LHCN-M2 (cell line): ENCODE data around the gene APH1B. TPM values are rescaled to one million over a fixed set of nuclear protein-coding genes. Genes with fewer than 3 reads are reported as not detected.
"Not testable (repeated sequence)": the region's sequence is repeated elsewhere in the genome, so short reads cannot be mapped to it uniquely, and the experiment has no call there.

Source experiments
- DNase-seq: peaks from one replicate; pipeline ENCODE4 v3.0.0-alpha.2; 2012; ENCODE audit warnings: low read depth
- polyA plus RNA-seq: library from polyadenylated mRNA; unstranded; fragments of >200 nt; gene quantifications from one replicate; pipeline ENCODE4 v1.2.1, GENCODE V29; 2012; ENCODE audit warnings: missing spikeins
- total RNA-seq: library from RNA; depleted of rRNA; stranded (reverse); fragments of >200 nt; gene quantifications from 2 replicates; pipeline ENCODE4 v1.2.3, GENCODE V29; 2014; rRNA removed

The APH1B gene
- total RNA-seq, result 27.3 and 32.8 TPM in 2 replicates
- 17.8 TPM for polyA plus RNA-seq

DNA sequence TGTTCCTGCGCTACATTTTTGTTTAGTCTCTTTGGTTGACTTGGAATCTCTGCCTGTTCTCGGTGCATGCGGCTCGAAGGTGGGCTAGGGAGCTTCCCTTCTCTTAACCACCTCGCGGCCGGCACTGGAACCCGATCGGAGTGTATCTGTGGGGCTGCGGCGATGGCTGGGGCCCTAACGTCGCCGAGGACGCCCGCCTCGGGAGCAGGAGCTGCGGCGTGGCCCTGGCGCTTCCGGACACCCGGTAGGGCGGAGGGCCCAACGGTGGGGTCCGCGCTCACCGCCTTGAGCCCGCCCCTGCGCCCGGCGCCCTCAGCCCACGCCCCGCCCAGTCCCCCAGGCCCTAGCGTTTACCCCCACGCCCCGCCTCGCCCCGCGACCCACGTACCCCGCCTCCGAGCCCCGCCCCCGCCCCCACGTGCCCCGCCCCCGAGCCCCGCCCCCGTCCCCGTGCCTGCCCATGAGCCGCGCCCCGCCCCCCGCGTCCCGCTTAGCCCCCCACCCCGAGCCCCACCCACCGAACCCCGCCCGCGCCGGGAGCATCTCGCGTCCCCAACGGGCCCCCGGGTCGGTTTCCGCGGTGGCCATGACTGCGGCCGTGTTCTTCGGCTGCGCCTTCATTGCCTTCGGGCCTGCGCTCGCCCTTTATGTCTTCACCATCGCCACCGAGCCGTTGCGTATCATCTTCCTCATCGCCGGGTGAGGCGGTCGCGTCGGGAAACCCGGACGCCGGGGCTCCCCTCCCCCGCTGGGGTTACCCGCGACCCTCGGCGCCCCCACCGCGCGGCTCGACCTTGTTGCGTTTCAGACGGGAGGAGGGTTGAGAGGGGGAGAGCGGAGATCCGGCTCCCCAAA lies at the start of gene APH1B:
Gene APH1B, plus strand, starts transcription at position 568 of the 855 bp plus-strand sequence. Its CDS starts 19 bp downstream, at position 587.
- peak; percentile 61 for DNase-seq

DNA sequence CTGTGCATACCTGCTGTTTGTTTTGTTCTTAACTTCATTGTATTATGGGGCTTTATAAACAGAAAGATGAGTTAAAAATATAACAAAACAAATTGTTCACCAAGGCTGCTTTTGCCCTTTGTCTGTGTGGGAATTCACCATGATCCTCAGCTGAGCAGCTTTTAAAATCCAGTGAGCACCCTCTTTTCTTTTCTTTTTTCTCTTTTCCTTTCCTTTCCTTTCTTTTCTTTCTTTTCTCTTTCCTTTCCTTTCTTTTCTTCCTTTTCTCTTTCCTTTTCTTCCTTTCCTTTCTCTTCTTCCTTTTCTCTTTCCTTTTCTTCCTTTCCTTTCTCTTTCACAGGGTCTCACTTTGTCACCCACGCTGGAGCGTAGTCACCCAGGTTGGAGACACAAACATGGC lies 49.7 kb upstream of the APH1B start:
- no peak for DNase-seq

DNA sequence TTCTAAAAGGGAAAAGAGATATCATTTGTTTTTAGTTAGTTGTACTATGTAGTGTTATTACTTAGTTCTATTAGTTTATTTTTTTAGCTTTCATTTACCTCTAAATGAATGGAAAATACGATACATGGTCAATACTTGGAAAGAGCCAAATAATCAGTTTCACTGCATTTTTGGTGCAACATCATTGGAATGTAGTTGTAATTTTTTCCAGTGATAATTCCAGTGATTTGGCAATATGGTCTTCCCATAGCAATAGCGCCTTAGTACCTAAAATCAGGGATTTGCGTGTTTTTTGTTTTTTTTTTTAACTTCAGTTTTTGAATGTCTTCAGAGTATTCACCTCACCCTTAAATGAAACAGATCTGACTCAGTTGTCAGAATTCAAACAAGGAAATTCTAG lies 46.2 kb upstream of the APH1B start:
- DNase-seq, result no peak

DNA sequence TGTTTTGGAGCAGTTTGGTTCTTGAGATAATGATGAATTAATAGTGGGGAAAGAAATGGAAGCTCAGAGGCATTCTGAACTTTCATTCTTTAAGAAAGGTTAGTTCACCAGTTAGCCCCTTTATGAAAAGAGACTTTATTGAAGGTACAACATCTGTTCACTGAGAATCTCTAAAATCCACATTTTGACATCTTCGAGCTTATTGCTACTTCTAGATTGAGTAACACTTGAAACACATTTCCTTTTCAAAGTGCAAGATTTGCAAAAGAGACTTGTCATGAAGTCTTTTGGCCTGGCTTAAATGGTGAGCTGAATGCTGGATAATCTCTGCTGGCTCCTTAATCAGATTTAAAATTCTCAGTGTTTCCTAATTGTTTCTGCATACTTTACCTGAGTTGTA lies 45.7 kb upstream of the APH1B start:
- no peak for DNase-seq

DNA sequence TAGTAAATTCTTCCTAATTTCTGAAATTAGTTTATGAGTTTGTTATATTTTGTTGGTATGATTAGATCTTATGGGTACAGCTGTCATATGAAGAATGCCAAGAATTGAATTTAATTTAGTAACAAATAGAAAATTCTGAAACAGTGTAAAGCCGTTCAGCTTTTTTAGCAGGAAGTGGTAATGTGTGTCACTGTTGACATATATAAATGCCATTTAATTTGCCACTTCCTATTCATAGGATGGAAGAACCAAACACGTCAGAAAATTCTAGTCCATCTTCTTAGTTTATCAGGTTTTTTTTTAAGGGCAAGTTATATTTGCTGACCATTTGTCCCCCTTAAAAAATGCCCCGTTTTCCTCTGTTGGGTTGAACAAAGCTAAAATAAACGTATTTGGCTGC lies 45.0 kb upstream of the APH1B start:
- DNase-seq, result no peak

DNA sequence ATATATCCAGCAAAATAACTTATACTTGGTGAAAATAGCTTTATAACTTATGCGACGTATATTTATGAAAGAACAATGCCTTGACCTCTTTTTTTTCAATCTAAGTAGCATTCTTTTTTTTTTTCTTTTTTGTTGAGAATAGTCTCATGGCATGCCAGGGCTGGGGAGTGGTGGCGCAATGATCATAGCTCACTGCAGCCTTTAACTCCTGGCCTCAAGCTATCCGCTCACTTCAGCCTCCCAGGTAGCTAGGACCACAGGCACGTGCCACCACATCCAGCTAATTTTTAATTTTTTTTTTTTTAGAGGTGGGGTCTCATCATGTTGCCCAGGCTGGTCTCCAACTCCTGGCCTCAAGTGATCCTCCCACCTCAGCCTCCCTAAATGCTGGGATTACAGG lies 44.5 kb upstream of the APH1B start:
- no peak for DNase-seq

DNA sequence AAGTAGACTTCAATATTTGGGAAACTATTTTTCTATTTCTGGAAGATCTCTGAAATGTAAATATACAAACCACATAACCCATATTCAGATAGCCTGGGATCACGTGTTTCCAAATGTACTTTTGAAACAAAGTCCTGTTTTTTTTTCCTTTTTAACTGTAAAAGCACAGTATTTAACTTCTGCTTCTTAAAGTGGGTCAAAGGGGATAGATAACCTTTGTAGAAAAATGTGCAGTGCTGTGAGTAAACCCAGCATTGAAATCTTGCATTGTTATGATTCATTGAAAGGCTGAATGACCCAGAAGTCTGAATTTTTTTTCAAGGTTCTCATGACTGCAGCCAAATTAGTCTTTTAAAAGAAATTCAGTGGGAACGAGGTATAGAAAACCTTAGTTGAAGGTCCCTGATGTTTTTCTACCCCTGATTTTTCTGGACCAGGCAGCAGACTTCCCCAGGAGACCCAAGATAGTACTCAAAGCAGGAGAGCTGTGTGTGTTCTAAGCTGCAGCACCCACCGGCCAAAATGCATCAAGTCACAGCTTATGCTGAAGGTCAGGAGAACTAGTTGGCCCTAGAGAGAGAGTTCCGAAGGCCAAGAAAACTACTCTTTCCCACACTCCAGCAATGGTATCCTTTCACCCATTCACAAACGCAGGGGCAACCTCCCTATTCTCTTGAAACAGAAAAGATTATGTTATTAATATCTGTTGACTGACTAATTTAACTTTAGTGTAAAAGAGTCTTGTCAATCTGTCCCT lies 43.6 kb upstream of the APH1B start:
- peak; percentile 73 for DNase-seq

DNA sequence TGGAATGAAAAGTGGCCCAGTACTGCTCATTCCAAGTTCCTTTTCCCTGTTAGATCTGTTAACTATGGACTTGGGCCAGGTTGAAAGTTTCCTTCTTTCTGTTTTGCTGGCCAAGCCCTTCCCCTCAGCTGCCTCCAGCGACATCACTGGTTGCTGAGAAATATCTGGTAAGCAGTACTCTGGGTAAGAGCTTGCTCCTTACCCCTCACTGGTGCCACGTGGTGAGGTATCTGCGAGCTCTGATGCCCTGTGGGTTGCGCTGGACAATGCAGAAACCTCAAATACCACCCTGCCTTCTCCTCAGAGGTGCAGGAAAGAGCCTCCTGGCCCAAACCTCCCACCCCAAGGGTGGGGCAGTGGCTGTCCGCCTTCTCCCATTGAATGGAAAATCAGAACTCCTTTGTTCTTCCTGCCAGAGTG lies 42.9 kb upstream of the APH1B start:
- DNase-seq, result peak; percentile 64

DNA sequence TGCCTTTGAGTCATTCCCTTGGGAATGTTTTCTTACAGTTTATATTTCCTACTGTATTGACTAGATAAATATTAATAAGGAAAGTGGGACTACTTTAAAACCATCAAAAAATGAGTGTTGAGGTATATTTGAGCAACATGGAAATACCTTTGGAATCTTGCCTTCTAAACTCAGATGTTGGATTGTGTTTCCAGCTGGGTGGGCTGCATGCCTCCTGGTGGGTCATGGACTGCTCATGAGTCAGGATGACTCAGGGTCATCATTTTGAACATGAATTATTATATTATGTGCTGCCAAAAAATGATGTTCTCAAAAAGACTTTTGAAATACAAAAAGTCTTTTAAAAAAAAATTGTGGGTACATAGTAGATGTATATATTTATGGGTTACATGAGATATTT lies 41.1 kb upstream of the APH1B start:
- peak; percentile 88 for DNase-seq

DNA sequence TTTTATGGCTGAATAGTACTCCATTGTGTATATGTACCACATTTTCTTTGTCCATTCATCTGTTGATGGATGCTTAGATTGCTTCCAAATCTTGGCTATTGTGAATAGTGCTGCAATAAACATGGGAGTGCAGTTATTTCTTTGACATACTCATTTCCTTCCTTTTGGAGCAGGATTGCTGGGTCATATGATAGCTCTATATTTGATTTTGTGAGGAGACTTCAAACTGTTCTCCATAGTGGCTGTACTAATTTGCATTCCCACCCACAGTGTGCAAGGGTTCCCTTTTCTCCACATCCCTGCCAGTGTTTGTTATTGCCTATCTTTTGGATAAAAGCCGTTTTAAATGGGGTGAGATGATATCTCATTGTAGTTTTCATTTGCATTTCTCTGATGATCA lies 40.3 kb upstream of the APH1B start:
- DNase-seq, result not testable (repeated sequence)

DNA sequence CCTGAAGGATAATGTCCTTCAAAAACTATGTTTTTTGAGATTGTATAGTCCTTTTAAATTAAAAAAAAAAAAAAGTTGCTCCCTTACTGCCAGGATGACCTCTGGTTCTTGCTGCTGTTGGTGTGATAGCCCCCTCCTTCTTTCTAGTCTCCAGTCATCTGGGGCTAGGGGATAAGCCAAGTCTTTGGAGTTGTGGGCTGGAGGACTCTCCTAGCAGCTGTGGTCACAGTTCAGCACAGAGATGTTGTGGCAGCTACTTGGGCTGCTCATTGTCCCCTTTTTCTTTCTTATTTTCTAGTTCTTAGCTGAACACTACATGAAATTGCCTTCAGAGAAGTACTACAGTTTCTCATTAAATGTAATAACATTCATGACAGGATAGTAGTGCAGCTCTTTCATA lies 39.2 kb upstream of the APH1B start:
- DNase-seq, result no peak

DNA sequence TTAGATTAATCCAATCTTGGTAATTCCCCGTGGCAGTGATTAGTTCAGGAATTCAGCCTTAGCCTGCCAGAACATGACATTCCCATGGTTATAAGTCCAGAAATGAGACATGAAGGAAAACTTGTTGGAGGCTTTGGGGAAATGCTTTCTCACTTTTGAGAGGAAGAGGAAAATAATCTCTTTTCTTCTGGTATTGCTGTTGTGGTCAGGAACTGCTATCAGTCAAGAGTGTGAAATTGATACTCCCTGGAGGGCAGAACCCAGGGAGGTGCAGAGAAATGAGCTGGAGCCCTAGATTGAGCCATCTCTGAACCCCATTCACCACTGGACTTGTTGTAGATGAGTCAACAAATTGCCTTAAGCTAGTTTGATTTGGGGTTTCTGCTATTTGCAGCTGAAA lies 38.6 kb upstream of the APH1B start:
- peak; percentile 97 for DNase-seq

DNA sequence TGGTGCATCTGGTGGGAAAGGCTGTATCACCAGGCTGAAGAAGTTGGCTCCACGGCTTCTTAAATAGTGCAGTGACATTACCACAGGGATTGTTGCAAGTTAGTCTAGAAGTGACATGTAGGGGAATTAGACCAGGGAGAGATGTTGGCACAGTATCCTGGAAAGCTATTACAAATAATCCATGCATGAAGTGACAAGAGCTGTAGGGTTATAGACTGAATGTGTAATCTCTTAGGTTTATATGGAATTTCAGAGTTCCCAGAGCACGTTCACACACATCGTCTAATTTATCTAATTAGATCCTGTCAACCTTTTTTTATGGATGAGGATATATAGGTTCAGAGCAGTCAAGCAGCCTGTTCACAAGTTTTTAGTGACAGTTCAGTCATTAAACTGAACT lies 37.3 kb upstream of the APH1B start:
- no peak for DNase-seq

DNA sequence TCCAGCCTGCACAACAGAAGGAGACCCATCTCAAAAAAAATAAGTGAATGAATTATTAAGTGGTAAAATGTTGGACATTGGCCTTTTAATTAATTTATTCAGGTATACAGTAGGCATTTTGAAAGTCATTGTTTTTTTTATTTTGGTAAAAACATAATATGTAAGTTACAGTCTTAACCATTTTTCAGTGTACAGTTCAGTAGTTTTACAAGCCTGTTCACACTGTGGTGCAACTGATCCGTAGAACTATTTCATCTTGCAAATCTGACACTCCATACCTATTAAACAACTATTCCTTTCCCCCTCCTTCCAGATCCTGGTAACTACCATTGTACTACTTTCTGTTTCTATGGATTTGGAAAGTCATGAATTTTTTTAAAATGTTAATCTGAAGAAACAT lies 36.1 kb upstream of the APH1B start:
- DNase-seq, result no peak

DNA sequence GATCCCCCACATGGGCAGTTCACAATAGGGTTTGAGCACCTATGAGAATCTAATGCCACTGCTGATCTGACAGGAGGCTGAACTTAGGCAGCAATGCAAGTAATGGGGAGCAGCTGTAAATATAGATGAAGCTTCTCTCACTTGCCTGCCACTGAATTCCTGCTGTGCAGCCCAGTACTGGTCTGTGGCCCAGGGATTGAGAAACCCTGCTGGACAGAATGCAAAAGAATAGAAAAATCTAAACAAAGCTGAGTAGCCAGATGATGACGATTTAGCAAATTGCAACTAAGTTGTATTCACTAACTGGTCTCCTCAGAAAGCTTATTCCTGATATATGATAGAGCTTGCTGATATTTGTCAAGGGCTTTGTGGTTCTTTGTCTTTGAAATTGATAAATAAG lies 34.3 kb upstream of the APH1B start:
- DNase-seq, result no peak

DNA sequence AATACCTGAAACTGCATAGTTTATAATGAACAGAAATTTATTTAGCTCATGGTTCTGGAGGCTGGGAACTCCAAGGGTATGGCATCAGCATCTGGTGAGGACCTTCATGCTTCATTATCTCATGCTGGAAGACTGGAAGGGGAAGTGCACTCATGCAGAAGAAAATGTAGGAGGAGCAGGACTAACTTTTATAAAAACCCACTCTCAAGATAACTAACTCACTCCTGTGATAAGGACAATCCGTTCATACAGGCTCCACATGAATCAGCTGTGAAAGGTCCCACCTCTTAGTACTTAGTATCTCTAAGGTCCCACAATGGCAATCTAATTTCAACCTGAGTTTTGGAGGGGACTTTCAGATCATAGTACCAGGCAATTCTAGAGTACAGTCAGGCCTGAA lies 33.6 kb upstream of the APH1B start:
- DNase-seq, result no peak

DNA sequence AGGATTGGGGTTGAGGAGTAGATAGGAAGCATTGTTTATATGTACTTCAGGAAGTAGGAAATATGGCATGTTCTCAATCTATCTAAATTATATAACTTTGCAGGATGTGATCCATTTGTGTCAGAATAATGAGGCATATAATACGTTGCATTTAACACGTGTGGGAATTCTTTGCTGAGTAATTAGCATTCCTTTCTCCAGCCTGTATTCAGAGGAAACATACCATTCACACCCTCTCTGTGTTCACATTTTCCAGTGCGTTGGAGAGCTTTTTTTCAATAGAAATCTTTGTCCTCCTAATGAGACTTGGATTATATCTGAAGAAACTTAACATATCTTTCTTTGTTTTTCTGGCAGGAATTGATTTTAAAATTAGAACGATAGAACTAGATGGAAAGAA lies 33.0 kb upstream of the APH1B start:
- peak; percentile 66 for DNase-seq

DNA sequence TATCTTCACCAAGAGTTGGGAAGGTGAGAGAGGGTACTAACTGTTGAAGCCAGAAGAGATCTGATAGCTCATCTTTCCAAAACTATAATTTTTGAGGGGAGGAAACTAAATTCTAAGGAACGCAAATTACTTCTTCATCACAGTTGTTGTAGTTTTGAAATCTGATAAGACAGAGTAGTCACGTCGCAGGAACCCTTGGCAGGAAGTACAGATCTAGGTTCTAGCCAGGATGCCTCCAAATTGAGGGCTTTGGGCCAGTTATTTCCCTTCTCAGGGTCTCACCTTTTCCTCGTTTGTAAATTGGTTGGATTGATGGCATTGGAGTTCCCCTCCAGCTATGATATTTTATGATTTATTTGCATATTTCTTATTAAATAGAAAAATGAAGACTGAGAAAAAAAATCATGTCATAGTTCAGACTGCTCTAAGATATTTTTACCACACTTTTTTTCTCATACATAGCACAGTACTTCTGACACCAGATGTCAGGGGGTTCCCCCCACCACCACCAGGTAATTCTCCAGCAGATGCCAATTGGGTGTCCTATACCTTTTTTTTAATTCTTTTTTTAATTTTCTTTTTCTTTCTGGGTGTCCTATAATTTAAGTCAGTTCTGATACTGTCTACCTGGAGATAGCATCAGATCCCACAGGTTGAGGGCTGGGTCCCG lies 32.3 kb upstream of the APH1B start:
- DNase-seq, result peak; percentile 55

DNA sequence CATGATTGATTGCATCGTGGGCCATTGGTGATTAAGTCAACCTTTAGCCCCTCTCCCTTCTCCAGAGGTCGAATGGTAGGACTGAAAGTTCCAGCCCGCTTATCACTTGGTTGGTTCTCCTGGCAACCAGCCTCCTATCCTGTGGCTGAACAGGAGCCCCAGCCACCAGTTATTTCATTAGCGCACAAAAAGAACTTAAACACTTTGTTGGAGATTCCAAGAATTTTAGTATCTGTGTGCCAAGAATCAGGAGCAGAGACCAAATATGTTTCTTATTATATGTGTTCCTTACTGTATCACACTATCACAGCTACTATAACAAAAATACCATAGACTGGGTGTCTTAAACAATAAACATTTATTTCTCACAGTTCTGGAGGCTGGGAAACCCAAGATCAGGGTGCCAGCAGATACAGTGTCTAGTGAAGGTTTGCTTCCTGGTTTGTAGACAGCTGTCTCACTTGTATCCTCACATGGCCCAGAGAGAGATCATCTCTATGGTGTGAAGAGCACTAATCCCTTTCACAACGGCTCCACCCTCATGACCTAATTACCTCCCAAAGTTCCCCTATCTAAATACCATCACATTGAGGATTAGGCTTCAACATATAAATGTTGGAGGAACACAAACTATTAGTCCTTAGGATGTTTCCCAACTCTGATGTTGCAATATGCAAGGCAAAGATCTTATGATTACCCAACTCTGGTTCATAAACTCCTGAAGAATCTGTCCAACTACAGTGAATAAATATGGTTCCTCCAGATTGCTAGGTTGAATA lies 30.5 kb upstream of the APH1B start:
- DNase-seq, result peak; percentile 85

DNA sequence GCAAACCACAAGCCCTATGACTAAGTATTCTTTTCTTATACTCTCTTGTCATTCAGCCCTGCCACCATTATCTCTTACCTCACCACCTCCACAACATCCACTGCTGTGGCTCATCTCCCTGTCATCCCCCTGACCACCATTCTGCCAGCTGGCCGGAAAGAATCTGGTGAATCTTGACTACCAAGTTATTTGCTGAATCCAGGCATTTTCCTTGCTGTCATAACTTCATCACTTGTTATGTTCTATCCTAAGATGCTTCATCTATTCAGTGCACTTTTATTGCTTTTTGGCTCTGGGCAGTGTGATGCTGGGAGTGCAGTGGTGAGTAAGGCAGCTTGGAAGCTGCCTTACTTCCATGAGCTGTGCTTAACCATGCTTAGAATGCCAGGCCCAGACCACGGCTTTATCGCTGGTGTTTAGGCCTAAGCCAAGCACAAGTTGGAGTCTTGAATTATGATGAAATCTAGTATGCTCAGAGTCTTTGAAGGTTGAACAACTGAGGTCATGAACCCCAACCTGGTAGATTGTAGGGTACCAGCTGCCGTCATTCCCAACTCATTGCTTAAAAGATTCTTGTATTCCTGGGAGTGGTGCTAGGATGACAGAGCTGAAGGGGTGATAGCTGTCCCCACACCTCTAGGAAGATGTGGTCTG lies 27.0 kb upstream of the APH1B start:
- peak; percentile 99 for DNase-seq

DNA sequence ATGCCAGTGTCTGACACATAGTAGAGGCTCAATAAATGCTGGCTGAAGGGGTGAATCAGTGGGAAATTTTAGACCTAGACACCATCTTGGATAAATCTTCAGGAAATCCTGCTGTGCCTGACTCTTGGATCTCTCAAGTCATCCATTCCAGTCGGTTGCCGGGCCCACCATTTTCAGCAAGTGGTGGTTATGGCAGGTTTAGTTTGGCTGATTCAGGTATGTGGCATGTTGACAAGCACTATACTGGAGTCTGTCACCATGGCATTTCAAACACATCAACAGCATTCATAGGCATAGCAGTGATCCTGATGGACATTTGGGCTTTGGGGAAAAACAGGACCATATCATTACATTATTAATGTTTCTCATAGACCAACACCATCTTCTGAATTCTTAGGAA lies 25.7 kb upstream of the APH1B start:
- DNase-seq, result no peak
